Activated CD8-positive, alpha-beta T cell treated with anti-CD3 and anti-CD28 coated beads for 36 hours (primary cell): ENCODE results near the gene ADRA1B. TPM values are rescaled to one million over a fixed set of nuclear protein-coding genes. Genes with fewer than 3 reads are reported as not detected.

ENCODE experiments used
- ATAC-seq: fragments of 200-7000 bp; cut with Tn5 transposase; one replicate; pipeline ENCODE4 v1.10.0; 2021; ENCODE audit warnings: mild to moderate bottlenecking, moderate library complexity
- CTCF ChIA-PET: fragments of 350-600 bp; sonication (Branson Sonifier 250); formaldehyde crosslinking; loops from one replicate; lab custom pipeline; 2021; ENCODE audit warnings: antibody characterized with exemption; lab: Charles Lee
- POLR2A ChIA-PET: fragments of 350-600 bp; sonication (Branson Sonifier 250); formaldehyde crosslinking; loops from one replicate; lab custom pipeline; 2021; ENCODE audit warnings: antibody characterized with exemption; lab: Charles Lee
- DNase-seq: peaks from one replicate; pipeline ENCODE4 v3.0.0-alpha.2; 2020
- H3K27ac Mint-ChIP-seq: one replicate; pipeline ENCODE4 v1.8.0; 2021; ENCODE audit warnings: mild to moderate bottlenecking, mixed read lengths
- H3K27me3 Mint-ChIP-seq: one replicate; pipeline ENCODE4 v1.8.0; 2021; ENCODE audit warnings: mixed read lengths
- H3K36me3 Mint-ChIP-seq: one replicate; pipeline ENCODE4 v1.8.0; 2021; ENCODE audit warnings: low read depth, mixed read lengths
- H3K4me1 Mint-ChIP-seq: one replicate; pipeline ENCODE4 v1.8.0; 2021; ENCODE audit warnings: low read depth, mixed read lengths
- H3K4me3 Mint-ChIP-seq: one replicate; pipeline ENCODE4 v1.8.0; 2021; ENCODE audit warnings: mild to moderate bottlenecking, moderate library complexity, mixed read lengths
- H3K9me3 Mint-ChIP-seq: one replicate; pipeline ENCODE4 v1.8.0; 2021; ENCODE audit warnings: mixed read lengths
- intact Hi-C: fragments of 100-400 bp; cut with micrococcal nuclease; formaldehyde crosslinking; loops from one replicate; pipeline ENCODE4 v1.10.0; 2022
- total RNA-seq, 2 experiments: library from RNA; stranded (reverse); gene quantifications; one replicate each; pipeline ENCODE4 v1.2.3, GENCODE V29; 2021
- TF ChIP-seq, protein P1 (sequence below): fragments of 200-600 bp; IDR thresholded peaks from one replicate; pipeline ENCODE4 v1.8.0; 2022; ENCODE audit warnings: antibody characterized with exemption, mild to moderate bottlenecking

ADRA1B gene
- total RNA-seq, 2 experiments from 2014 or later = not detected

DNA sequence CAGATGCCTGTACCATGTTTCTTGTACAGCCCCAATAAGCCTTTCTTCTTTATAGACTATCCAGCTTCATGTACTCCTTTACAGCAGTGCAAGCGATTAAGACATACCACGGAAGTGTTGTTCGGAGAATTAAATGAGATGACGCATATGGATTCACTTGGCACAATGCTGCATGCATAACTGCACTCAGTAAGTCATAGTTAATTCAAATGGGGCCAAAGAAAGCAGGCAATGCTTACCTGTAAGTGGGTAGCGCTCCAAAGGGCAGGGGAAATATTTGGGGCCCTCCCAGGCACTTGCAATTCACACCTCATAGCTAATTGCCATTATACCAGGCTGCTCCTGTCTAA lies 7.7 kb upstream of the ADRA1B start:
- ChIA-PET POLR2A (interaction anchor here (0.8 kb wide), 1 partner anchor 12 kb away, joined by 3 read pairs; no protein-coding TSS in a partner anchor), CTCF (interaction anchor here (1.3 kb wide), 1 partner anchor 8 kb away, joined by 3 read pairs; the partner anchor contains the start of gene ADRA1B)
- Mint-ChIP-seq H3K4me1 (peaks cover 4% of the 10 kb centered on the region), H3K27me3 (peaks cover 13% of the 10 kb centered on the region), H3K4me3 (no peak overlapping the region), H3K36me3 (no peaks in the 10 kb centered on the region), H3K27ac (no peak overlapping the region), H3K9me3 (no peaks in the 10 kb centered on the region)
- ATAC-seq (no peak), DNase-seq (no peak)
- intact Hi-C loops = no loop called here
- TF ChIP-seq, protein P1, sequence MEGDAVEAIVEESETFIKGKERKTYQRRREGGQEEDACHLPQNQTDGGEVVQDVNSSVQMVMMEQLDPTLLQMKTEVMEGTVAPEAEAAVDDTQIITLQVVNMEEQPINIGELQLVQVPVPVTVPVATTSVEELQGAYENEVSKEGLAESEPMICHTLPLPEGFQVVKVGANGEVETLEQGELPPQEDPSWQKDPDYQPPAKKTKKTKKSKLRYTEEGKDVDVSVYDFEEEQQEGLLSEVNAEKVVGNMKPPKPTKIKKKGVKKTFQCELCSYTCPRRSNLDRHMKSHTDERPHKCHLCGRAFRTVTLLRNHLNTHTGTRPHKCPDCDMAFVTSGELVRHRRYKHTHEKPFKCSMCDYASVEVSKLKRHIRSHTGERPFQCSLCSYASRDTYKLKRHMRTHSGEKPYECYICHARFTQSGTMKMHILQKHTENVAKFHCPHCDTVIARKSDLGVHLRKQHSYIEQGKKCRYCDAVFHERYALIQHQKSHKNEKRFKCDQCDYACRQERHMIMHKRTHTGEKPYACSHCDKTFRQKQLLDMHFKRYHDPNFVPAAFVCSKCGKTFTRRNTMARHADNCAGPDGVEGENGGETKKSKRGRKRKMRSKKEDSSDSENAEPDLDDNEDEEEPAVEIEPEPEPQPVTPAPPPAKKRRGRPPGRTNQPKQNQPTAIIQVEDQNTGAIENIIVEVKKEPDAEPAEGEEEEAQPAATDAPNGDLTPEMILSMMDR = no peak

GRCh38 chr5:159909126-159909525 lies 7.2 kb upstream of the ADRA1B start:
- Mint-ChIP-seq H3K27ac (no peak overlapping the region), H3K4me3 (no peak overlapping the region), H3K27me3 (peaks cover 16% of the 10 kb centered on the region), H3K4me1 (peaks cover 4% of the 10 kb centered on the region), H3K9me3 (no peaks in the 10 kb centered on the region), H3K36me3 (no peaks in the 10 kb centered on the region)
- ChIA-PET CTCF (no interaction called here), POLR2A (no interaction called here)
- TF ChIP-seq, protein P1 = no peak
- DNase-seq = no peak
- intact Hi-C loops = no loop called here
- ATAC-seq = no peak

GRCh38 chr5:159910207-159910842 lies 6.0 kb upstream of the ADRA1B start:
- Mint-ChIP-seq H3K4me3 (no peak overlapping the region), H3K27me3 (peaks cover 26% of the 10 kb centered on the region), H3K36me3 (no peaks in the 10 kb centered on the region), H3K9me3 (no peaks in the 10 kb centered on the region), H3K4me1 (peaks cover 3% of the 10 kb centered on the region), H3K27ac (no peak overlapping the region)
- no peak for DNase-seq
- ChIA-PET CTCF (no interaction called here), POLR2A (interaction anchor here (0.6 kb wide), 1 partner anchor 507 kb away, joined by 4 read pairs; no protein-coding TSS in a partner anchor)
- no peak for ATAC-seq
- intact Hi-C loops = loop anchor here (10.0 kb wide), 2 partner anchors 396 to 466 kb away; no protein-coding TSS in a partner anchor
- TF ChIP-seq, protein P1 = no peak

DNA sequence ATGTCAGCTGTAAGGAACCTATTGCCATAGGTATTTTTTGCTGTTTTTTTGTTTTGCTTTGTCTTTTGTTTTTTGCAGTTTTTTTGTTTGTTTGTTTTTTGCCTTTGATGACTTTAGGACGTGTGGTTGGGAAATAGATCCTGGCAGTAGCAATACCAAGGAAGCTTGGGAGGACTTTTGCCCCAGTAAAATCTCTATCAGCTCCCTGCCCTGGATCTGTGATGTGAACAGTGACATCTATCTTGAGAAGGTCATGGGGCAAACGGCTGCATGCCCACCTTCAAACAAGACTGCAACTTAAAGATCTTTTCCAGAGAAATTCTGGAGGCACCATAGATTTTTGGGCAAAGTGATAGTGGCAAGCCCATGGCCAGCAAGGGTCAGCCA lies 5.4 kb upstream of the ADRA1B start:
- POLR2A ChIA-PET = interaction anchor here (0.6 kb wide), 1 partner anchor 508 kb away, joined by 4 read pairs; no protein-coding TSS in a partner anchor
- ATAC-seq (no peak), DNase-seq (no peak)
- CTCF ChIA-PET = no interaction called here
- TF ChIP-seq, protein P1 = no peak
- H3K27me3 Mint-ChIP-seq = peaks cover 31% of the 10 kb centered on the region
- no peaks in the 10 kb centered on the region for H3K9me3 Mint-ChIP-seq
- H3K36me3 Mint-ChIP-seq = no peaks in the 10 kb centered on the region
- intact Hi-C loops = loop anchor here (10.0 kb wide), 2 partner anchors 396 to 466 kb away; no protein-coding TSS in a partner anchor
- H3K4me1 Mint-ChIP-seq = peaks cover 2% of the 10 kb centered on the region
- no peak overlapping the region for H3K27ac Mint-ChIP-seq
- no peak overlapping the region for H3K4me3 Mint-ChIP-seq

DNA sequence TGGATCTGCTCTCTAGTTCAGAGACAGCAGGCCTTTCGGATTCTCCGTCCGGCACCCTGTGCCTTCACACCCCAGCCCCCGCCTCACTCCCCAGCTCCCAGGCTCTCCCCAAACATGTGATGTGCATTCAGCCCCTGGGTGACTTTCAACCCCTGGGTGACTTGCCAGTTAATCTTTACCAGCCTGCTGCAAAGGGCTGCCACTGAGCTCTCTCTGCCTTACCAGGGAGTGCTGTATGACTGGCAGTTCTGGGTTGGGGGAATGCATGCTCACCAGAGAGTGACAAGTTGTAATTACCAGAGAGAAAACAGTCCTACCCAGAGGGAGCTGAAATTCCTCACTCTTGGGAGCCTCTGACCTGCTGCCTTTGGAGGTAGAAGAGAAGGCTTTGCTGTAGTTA lies 4.9 kb upstream of the ADRA1B start:
- no peak overlapping the region for H3K27ac Mint-ChIP-seq
- CTCF ChIA-PET = no interaction called here

More for the DNA sequence above, 4.9 kb upstream of the ADRA1B start:
- TF ChIP-seq, protein P1 = no peak
- intact Hi-C loops = loop anchor here (10.0 kb wide), 2 partner anchors 397 to 467 kb away; no protein-coding TSS in a partner anchor
- no peaks in the 10 kb centered on the region for H3K36me3 Mint-ChIP-seq
- POLR2A ChIA-PET = interaction anchor here (0.5 kb wide), 1 partner anchor 93 kb away, joined by 3 read pairs; no protein-coding TSS in a partner anchor
- DNase-seq (no peak), ATAC-seq (no peak)
- H3K9me3 Mint-ChIP-seq = no peaks in the 10 kb centered on the region
- peaks cover 31% of the 10 kb centered on the region for H3K27me3 Mint-ChIP-seq
- peaks cover 3% of the 10 kb centered on the region for H3K4me1 Mint-ChIP-seq
- H3K4me3 Mint-ChIP-seq = no peak overlapping the region
